ENCODE data around the gene NOTCH3.

Gene NOTCH3

DNA sequence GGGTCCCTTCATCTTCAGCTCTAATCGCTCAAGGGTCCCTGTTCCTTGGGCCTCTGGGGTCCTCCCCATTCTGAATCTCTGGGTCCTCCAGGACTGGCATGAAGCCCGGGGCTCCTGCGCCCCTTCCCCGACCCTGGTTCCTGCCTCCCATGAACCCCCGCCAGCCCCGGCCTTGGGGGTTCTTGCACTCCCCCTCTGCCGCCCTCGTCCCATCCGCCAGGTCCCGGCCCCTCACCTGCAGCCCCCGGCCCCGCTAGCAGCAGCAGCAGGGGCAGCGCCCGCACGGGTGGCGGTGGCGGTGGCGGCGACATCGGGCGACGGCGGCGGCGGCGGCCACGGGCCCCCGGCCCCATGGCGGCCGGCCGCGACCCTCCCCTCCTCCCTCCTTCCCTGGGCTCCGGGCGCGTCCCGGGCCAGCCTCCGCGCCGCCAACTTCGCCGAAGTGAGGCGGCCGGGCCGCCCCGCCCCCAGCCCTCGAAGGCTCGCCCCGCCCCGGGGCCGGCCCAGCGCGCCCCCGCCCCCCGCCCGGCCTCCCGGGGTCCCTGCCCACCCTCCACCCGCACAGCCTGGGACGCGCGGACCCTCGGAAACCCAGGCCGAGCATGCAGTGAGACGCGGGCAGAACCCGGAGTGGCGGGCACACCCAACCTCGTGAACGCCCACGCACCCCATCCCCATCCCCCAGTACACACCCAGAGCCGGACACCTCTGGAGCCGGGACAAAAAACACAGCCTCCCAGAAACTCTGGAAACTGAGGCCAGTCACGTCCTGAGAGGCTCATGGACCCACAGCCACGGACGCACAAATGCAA is at the start of gene NOTCH3:
TSS of gene NOTCH3 (minus strand) at position 443 of the 812 bp plus-strand sequence. CDS start at position 353, 90 bp downstream.
- DNase-seq (ENCODE audit: low spot score), result no peak

- DNase-seq (ENCODE audit: low spot score), result no peak
Observed at GRCh38 chr19:15250640-15250993, 49.8 kb upstream of the NOTCH3 start.

DNA sequence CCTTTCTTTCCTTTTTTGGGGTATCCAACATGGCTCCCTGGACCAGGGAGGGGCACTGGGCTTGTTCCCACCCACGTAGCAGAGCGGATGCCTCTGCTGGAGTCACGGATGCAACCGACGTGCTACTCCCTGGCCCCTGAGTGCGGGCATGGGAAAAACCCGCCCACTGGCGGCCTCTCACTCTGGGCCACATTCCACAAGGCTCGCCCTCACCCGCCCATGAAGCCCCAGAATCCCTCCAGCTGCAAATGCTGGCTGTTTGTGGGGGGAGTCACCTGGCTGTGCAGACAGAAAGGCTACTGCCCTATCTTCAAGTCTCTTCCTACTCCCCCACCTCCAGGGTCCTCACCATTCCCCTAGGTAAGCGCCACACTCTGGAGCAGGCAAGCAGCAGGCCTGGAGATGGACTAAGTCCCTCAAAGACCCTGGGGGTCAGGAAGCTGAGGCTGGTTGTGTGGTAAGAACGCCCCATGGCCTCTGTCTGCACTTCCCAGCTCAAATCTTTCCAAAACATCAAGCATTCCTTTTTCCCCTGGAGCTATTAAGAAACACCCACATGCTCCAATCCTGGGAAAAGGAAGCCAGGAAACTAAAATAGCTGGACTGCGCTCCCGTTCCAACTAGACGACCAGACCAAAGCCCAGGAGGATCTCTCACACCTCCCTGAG is 49.3 kb upstream of the NOTCH3 start:
- DNase-seq (ENCODE audit: low spot score), result no peak

DNA sequence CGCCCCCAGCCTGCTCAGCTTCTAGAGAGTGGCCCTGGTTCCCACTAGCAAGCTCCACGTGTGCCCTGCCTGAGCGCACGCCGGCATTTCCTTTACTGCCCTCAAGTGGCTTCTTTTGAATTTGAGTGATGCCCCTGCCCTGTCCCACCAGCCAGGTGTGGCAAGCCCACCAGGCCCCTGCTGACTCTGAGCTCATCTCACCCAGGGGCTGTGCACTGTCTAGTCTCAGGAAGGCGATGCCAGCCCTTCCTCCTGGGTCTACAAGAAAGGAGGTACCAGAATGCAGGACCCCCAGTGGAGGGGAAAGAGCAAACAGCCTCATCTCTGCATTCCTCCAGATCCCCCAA is 48.7 kb upstream of the NOTCH3 start:
- no peak for DNase-seq (ENCODE audit: low spot score)

GRCh38 chr19:15248648-15249527 is 48.1 kb upstream of the NOTCH3 start:
- no peak for DNase-seq (ENCODE audit: low spot score)

GRCh38 chr19:15248106-15248505 is 47.3 kb upstream of the NOTCH3 start:
- no peak for DNase-seq (ENCODE audit: low spot score)

- no peak for DNase-seq (ENCODE audit: low spot score)
Observed at GRCh38 chr19:15247107-15248014, 46.6 kb upstream of the NOTCH3 start.

GRCh38 chr19:15246198-15246481 is 45.3 kb upstream of the NOTCH3 start:
- DNase-seq (ENCODE audit: low spot score), result no peak

DNA sequence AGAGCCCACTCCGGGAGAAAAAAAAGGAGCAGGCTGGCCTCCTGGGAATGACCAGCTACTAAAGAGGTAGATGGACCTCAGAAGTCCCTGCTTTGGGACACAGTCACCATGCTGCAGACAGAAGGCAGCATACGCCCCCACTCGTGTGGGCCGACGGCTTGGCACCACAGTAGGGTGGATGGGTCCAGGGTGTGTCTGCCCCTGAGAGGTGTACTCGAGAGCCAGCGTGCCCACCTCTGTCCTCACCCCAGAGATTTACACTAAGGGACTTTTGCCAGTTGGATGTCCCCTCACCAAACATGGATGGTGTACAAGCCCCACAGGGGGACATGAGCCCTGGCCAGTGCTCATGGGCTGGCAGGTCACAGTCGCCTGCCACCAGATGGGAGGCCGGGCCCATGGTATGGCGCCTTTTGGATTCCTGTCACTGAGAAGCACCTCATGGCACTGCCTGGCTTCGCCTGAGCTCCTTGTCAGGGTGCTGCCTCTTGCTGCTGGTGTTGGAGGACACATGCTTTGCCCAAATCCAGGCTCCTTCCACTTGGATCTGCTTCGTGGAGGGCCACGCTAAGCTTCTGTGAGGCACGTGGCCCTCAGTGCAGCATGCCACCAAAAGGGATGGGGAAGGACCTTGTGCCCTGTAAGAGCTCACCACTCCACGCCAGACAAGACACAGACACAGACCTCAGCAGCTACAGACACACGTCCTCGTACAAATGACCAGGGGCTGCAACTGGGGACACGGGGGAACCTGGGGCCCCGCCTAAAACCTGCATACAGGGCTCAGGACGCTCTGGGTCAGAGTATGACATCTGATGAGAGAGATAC is 44.8 kb upstream of the NOTCH3 start:
- no peak for DNase-seq (ENCODE audit: low spot score)

- DNase-seq (ENCODE audit: low spot score), result no peak
Observed at GRCh38 chr19:15244808-15245207, 44.0 kb upstream of the NOTCH3 start.

GRCh38 chr19:15244106-15244803 is 43.5 kb upstream of the NOTCH3 start:
- DNase-seq (ENCODE audit: low spot score), result no peak

DNA sequence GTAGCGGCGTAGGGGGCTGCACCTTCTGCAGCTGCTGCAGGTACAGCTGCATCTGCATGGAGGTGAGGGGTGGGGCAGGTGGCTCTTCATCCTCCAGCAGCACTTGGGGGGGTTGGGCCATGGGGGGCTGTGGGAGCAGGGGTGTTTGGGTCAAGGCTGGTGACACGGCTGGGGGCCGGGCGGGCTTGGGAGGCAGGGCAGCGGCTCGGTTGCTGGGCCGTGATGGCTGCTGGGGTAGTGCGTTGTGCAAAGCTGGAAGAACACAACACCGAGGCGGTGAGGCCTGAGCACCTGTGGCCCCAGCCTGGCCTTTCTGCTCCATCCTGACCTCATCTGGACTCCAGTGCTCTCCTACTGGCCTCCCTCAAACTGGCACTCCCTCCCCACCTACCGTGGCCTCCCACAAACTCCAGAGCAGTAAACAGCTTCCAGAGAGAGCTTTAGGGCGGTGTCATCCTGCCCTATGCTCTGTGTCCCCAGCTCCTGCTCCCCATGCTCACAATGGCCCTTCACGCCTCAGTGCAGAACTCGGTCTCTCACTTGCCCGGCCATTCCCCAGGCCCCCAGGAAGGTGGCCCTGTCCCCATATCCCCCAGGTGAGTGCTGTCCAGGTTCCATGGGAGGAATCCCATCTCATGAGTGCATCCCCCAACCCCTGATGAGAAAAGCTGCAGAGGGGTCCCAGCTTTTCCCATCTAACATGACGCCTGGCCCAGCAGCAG is 42.6 kb upstream of the NOTCH3 start:
- DNase-seq (ENCODE audit: low spot score), result no peak

GRCh38 chr19:15241259-15241910 is 40.6 kb upstream of the NOTCH3 start:
- no peak for DNase-seq (ENCODE audit: low spot score)

DNA sequence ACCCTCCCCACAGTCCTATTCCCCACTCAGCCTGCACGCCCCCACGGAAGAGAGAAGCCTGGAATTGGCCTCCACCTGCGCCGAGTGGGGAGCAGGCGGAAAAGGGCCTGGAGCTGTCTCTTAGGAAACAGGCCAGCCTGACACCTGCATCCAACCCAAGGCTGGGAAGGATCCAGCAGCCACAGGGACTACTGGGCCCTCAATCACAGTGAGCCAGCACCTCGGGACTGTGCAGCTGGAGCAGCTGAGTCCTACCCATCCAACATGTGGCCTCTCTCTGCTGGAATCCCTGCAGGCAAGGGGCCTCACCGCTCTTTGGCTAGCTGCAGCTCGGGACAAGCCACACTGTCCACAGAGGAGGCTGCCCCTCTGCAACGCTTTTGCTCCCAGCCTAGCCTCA is 39.7 kb upstream of the NOTCH3 start:
- DNase-seq (ENCODE audit: low spot score), result no peak

GRCh38 chr19:15239337-15239949 is 38.6 kb upstream of the NOTCH3 start:
- DNase-seq (ENCODE audit: low spot score), result no peak

- no peak for DNase-seq (ENCODE audit: low spot score)
Observed at GRCh38 chr19:15238639-15239155, 37.9 kb upstream of the NOTCH3 start.

DNA sequence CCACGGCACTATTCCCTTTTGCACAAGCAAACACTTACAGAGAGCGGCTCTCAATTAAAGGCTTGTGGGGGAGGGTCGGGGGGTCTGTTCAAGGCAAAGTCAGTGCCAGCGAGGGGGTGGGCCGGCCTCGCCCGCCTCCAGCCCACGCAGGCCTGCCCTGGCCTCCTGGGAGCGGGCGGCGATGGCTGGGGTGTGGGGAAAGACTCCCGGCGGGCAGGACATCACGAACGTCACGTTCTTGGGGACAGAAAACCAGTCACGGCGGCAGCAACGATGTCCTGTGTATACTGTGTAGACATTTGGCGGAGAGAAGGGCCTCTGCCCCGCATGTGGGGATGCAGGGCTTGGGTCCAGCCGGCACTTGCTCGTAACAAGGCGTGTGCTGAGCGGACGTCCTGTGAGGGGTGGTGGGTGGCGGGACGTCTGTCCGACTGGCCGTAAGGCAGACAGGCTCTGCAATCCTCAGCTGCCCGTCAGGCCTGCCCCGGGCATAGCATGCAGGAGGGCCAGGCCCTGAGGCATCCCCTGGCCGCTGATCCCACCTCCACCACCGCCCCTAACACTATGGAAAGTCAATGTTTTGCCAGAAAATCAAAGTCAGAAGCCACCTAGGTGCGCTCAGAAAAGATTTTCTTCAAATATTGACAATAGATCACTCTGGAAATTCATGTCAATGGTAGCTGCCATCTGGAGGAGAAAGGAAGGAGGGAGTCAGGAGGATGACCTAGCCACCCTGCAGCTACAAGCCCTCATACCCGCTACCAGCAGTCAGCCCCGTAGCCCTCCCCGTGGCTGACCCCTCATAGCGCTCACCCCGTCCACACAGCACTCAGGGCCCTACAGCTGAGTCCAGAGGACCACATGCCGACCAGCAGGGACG is 37.2 kb upstream of the NOTCH3 start:
- no peak for DNase-seq (ENCODE audit: low spot score)

DNA sequence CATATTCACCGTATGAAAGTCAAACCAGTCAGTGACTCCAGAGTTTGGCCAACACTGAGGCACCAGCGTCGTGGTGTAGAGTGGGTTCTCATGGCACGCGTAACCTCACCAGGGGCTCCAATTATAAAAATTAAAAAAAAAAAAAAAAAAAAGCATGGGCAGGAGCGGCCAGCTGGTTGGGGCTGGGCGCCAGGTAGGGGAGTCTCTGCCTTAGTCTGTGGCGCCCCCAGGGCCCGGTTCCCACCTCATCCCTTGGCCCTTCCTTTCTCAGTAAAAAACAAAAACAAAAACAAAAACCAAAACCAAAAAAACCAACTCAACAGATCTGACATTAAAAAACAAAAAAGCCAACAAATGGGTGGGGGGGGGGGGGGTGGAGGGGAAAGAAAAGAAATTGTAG is 36.1 kb upstream of the NOTCH3 start:
- no peak for DNase-seq (ENCODE audit: low spot score)

Data from NAMALWA (cell line).